Measurements from ENCODE around the gene CREB3L2.

Gene CREB3L2

DNA sequence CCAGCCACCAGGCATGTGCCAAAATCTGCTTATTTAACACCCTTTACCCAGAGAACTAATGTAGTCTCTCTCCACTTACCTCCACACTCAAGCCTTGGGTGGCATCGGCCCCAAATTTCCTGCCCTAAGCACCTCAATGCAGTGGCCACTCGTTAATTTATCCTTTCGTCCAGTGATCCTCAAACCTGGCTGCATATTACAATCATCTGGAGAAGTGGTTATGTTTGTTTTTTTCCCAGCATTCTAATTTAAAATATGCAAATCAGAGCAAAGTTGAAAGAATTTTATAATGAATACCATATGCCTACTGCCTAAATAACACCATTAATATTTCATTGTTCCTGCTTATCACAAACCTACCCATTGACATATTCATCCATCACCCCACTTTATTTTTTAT is 25.7 kb downstream of the CREB3L2 start:
- no peaks in the 10 kb centered on the region for H3K36me3 ChIP-seq
- no peaks in the 10 kb centered on the region for H3K9me3 ChIP-seq
- H3K4me3 ChIP-seq (ENCODE audit: low read depth, low read length): no peak overlapping the region
- no peaks in the 10 kb centered on the region for H3K4me1 ChIP-seq
- DNase-seq: no peak
- TF ChIP-seq, protein P1, sequence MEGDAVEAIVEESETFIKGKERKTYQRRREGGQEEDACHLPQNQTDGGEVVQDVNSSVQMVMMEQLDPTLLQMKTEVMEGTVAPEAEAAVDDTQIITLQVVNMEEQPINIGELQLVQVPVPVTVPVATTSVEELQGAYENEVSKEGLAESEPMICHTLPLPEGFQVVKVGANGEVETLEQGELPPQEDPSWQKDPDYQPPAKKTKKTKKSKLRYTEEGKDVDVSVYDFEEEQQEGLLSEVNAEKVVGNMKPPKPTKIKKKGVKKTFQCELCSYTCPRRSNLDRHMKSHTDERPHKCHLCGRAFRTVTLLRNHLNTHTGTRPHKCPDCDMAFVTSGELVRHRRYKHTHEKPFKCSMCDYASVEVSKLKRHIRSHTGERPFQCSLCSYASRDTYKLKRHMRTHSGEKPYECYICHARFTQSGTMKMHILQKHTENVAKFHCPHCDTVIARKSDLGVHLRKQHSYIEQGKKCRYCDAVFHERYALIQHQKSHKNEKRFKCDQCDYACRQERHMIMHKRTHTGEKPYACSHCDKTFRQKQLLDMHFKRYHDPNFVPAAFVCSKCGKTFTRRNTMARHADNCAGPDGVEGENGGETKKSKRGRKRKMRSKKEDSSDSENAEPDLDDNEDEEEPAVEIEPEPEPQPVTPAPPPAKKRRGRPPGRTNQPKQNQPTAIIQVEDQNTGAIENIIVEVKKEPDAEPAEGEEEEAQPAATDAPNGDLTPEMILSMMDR (IDR thresholded peaks at IDR 0.05; ENCODE audit: low read depth, low read length): no peak
- H3K27me3 ChIP-seq: no peaks in the 10 kb centered on the region

- TF ChIP-seq, protein P1 (IDR thresholded peaks at IDR 0.05; ENCODE audit: low read depth, low read length): no peak
- H3K4me1 ChIP-seq: no peaks in the 10 kb centered on the region
- H3K9me3 ChIP-seq: no peaks in the 10 kb centered on the region
- no peaks in the 10 kb centered on the region for H3K36me3 ChIP-seq
- no peak overlapping the region for H3K4me3 ChIP-seq (ENCODE audit: low read depth, low read length)
- no peaks in the 10 kb centered on the region for H3K27me3 ChIP-seq
- no peak for DNase-seq
Measured at GRCh38 chr7:137975768-137976167, 26.1 kb downstream of the CREB3L2 start.

DNA sequence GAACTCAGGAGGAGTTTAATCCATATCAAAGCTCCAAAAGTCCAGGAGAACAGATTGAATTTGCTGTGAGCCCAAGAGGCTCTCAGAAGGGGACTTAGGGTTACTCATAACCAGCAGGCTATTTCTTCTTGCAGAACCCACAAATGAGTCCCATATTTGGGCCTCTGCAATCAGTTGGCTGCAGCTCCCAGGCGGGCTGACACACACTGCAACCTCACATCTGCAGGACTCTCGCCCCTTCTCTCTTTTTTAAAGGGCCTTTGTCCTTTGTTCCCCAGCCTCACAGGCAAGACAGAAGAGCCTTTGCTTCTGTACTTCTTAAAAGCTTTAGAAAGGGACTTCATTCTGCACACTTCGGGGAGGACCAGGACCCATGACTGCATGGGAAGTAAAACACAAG is 26.7 kb downstream of the CREB3L2 start:
- Histone ChIP-seq H3K27me3 (no peaks in the 10 kb centered on the region), H3K4me1 (no peaks in the 10 kb centered on the region), H3K36me3 (no peaks in the 10 kb centered on the region), H3K9me3 (no peaks in the 10 kb centered on the region), H3K4me3 (ENCODE audit: low read depth, low read length) (no peak overlapping the region)
- TF ChIP-seq, protein P1 (IDR thresholded peaks at IDR 0.05; ENCODE audit: low read depth, low read length): no peak
- no peak for DNase-seq

DNA sequence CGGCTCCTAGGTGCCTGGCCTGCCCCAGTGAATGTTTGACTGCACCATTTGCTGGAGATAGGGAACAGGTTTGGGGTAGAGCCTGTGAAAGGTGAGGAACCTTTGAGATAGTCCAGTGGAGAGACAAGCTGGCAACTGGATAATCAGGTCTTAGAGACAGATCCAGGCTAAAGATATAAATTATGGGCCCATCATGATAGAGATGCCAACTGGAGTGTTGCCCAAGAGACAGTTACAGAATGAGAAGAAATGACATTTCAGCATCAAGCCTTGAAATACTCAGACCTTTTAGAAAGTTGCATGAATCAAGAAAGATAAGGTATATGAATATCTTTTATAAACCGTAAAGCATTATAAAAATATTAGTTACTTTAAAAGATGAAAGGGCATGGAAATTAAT is 27.1 kb downstream of the CREB3L2 start:
- H3K27me3 ChIP-seq: no peaks in the 10 kb centered on the region
- TF ChIP-seq, protein P1 (IDR thresholded peaks at IDR 0.05; ENCODE audit: low read depth, low read length): no peak
- DNase-seq: no peak
- H3K9me3 ChIP-seq: no peaks in the 10 kb centered on the region
- no peaks in the 10 kb centered on the region for H3K4me1 ChIP-seq
- no peak overlapping the region for H3K4me3 ChIP-seq (ENCODE audit: low read depth, low read length)
- no peaks in the 10 kb centered on the region for H3K36me3 ChIP-seq

GRCh38 chr7:137970253-137970975 is 31.5 kb downstream of the CREB3L2 start:
- Histone ChIP-seq H3K4me1 (no peaks in the 10 kb centered on the region), H3K4me3 (ENCODE audit: low read depth, low read length) (no peak overlapping the region), H3K27me3 (no peaks in the 10 kb centered on the region), H3K36me3 (no peaks in the 10 kb centered on the region), H3K9me3 (no peaks in the 10 kb centered on the region)
- TF ChIP-seq, protein P1 (IDR thresholded peaks at IDR 0.05; ENCODE audit: low read depth, low read length): no peak
- DNase-seq: no peak

DNA sequence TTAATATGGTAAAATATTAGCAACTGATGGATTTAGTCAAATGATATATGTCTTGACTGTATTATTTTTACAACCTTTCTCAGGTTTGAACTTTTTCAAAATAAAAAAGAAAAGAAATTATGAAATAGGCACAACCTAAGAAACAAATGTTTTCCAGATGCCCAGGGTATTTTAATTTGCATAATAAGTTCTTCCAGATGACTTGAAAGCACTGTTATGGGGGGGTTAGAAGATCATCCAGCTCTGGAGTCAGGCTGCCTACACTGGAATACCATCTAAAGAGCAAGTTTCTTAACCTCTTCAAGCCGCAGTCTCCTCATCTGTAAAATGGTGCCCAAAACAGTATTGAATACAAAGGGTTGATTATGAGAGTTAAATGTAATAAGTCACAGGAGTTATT is 32.1 kb downstream of the CREB3L2 start:
- TF ChIP-seq, protein P1 (IDR thresholded peaks at IDR 0.05; ENCODE audit: low read depth, low read length): no peak
- DNase-seq: no peak
- no peaks in the 10 kb centered on the region for H3K27me3 ChIP-seq
- no peaks in the 10 kb centered on the region for H3K36me3 ChIP-seq
- H3K4me3 ChIP-seq (ENCODE audit: low read depth, low read length): no peak overlapping the region
- no peaks in the 10 kb centered on the region for H3K4me1 ChIP-seq
- H3K9me3 ChIP-seq: no peaks in the 10 kb centered on the region
